HepG2 (cell line): Measurements from ENCODE around the gene SPATA13. TPM values are rescaled to one million over a fixed set of nuclear protein-coding genes. Genes with fewer than 3 reads are reported as not detected.
A peak's percentile ranks its signal among the peaks of the same experiment; 100 is the strongest.

Source experiments
- ARID2 ChIP-seq: sonication (generic); formaldehyde crosslinking; IDR thresholded peaks from 2 replicates; pipeline ENCODE4 v1.8.1; 2022; ENCODE audit warnings: mild to moderate bottlenecking, missing genetic modification reagents, borderline replicate concordance
- ELF3 ChIP-seq: IDR thresholded peaks from 2 replicates; pipeline ENCODE4 v1.6.1; 2016; ENCODE audit warnings: missing genetic modification reagents, missing compliant biosample characterization
- HES4 ChIP-seq: sonication (generic); formaldehyde crosslinking; IDR thresholded peaks from 2 replicates; pipeline ENCODE4 v1.9.0; 2021; ENCODE audit warnings: mild to moderate bottlenecking, missing genetic modification reagents, borderline replicate concordance
- MAFF ChIP-seq: IDR thresholded peaks from 2 replicates; pipeline ENCODE4 v1.6.1; 2011; ENCODE audit warnings: low read depth, low read length, improper control_type of control experiment
- MTA1 ChIP-seq: sonication (generic); formaldehyde crosslinking; IDR thresholded peaks from 2 replicates; pipeline ENCODE4 v1.4.0; 2020; ENCODE audit warnings: missing genetic modification reagents, mild to moderate bottlenecking, borderline replicate concordance
- PAX8 ChIP-seq: sonication (generic); formaldehyde crosslinking; IDR thresholded peaks from 2 replicates; pipeline ENCODE4 v1.8.0; 2022; ENCODE audit warnings: mild to moderate bottlenecking, missing genetic modification reagents, borderline replicate concordance
- SPEN ChIP-seq: sonication (generic); formaldehyde crosslinking; IDR thresholded peaks from 2 replicates; pipeline ENCODE4 v1.5.1; 2020; ENCODE audit warnings: low read depth, mild to moderate bottlenecking, missing genetic modification reagents
- ZNF235 ChIP-seq: sonication (generic); formaldehyde crosslinking; IDR thresholded peaks from 2 replicates; pipeline ENCODE4 v1.8.1; 2023; ENCODE audit warnings: mild to moderate bottlenecking, missing genetic modification reagents, borderline replicate concordance
- ZNF282 ChIP-seq: fragments of 450-650 bp; IDR thresholded peaks from 2 replicates; pipeline ENCODE4 v1.6.1; 2018; ENCODE audit not compliant: partially characterized antibody
- ZNF709 ChIP-seq: sonication (generic); formaldehyde crosslinking; IDR thresholded peaks from 2 replicates; pipeline ENCODE4 v1.5.0; 2020; ENCODE audit warnings: mild to moderate bottlenecking, missing genetic modification reagents
- ZNF720 ChIP-seq: sonication (generic); formaldehyde crosslinking; IDR thresholded peaks from 2 replicates; pipeline ENCODE4 v1.4.0; 2020; ENCODE audit warnings: missing genetic modification reagents
- ZSCAN29 ChIP-seq: sonication (generic); formaldehyde crosslinking; conservative IDR thresholded peaks from 2 replicates; pipeline ENCODE4 v1.4.0; 2020; ENCODE audit warnings: mild to moderate bottlenecking, missing genetic modification reagents
- polyA plus RNA-seq, 8 experiments: library from polyadenylated mRNA; depleted of rRNA in 3 of 8; stranded (reverse) in 7 of 8; unstranded in 1 of 8; fragments of >200 nt; fragmentation: Illumina TruSeq in 4 of 8; extraction: Trizol in 4 of 8; gene quantifications; 2 replicates each; pipeline versions ENCODE4 v1.2.1 to v1.2.3, GENCODE V29; 2011 to 2016; ENCODE audit warnings: low read depth in 4 of 8, missing spikeins in 1 of 8, mixed read lengths in 1 of 8; ENCODE audit not compliant: insufficient read depth in 1 of 8
- total RNA-seq, 5 experiments: library from RNA; depleted of rRNA; stranded (reverse); fragments of >200 nt; fragmentation: Illumina TruSeq; extraction: Trizol; gene quantifications; 2 replicates each; pipeline ENCODE4 v1.2.3, GENCODE V29; 2016; ENCODE audit warnings: low read depth in 1 of 5
- TF ChIP-seq, protein P1 (sequence below): sonication (generic); formaldehyde crosslinking; IDR thresholded peaks from 2 replicates; pipeline ENCODE4 v1.5.0; 2020; ENCODE audit warnings: mild to moderate bottlenecking, missing genetic modification reagents, borderline replicate concordance
- TF ChIP-seq, protein P2 (sequence below): sonication (generic); formaldehyde crosslinking; IDR thresholded peaks from 2 replicates; pipeline ENCODE4 v1.4.0; 2020; ENCODE audit warnings: mild to moderate bottlenecking, low read depth, missing genetic modification reagents
- TF ChIP-seq, protein P3 (sequence below): sonication (generic); formaldehyde crosslinking; IDR thresholded peaks from 2 replicates; pipeline ENCODE4 v1.5.1; 2020; ENCODE audit warnings: mild to moderate bottlenecking, missing genetic modification reagents, moderate library complexity
- TF ChIP-seq, protein P4 (sequence below): sonication (generic); formaldehyde crosslinking; IDR thresholded peaks from 2 replicates; pipeline ENCODE4 v1.4.0; 2020; ENCODE audit warnings: missing genetic modification reagents
- TF ChIP-seq, protein P5 (sequence below): IDR thresholded peaks from 2 replicates; pipeline ENCODE4 v1.6.1; 2016; ENCODE audit warnings: missing genetic modification reagents, missing compliant biosample characterization

Gene SPATA13
- total and polyA plus RNA-seq, 2 of the 13 experiments (the other 11 are each of a cell fraction or from before 2014, with no cell fraction given): 11.3 to 14.2 TPM

DNA sequence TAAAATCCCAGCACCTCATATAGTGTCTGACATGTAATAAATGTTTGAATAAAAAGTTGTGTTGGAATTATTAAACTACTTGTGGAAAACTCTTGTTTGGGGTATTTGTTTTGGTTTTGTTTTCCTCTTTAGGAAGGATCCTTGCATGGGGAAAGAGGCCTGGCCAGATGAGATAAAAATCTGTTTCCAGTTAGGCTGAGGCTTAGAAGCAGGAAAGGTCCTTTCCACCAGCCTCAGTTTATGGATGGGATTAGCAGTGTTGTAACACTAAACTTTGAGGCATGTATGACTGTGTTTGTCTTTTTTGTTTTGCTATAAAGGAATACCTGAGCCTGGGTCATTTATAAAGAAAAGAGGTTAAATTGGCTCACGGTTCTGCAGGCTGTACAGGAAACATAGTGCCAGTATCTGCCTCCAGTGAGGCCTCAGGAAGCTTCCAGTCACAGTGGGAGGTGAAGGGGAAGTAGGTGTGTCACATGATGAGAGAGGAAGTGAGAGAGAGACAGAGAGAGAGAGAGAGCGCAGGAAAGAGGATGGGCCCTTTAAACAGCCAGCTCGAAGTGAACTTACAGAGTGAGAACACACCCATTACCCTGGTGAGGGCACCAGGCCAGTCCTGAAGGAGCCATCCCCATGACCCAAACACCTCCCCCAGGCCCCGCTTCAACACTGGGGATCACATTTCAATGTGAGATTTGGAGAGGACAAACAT, 21.6 kb downstream of the SPATA13 start (continued):
- TF ChIP-seq, protein P1, sequence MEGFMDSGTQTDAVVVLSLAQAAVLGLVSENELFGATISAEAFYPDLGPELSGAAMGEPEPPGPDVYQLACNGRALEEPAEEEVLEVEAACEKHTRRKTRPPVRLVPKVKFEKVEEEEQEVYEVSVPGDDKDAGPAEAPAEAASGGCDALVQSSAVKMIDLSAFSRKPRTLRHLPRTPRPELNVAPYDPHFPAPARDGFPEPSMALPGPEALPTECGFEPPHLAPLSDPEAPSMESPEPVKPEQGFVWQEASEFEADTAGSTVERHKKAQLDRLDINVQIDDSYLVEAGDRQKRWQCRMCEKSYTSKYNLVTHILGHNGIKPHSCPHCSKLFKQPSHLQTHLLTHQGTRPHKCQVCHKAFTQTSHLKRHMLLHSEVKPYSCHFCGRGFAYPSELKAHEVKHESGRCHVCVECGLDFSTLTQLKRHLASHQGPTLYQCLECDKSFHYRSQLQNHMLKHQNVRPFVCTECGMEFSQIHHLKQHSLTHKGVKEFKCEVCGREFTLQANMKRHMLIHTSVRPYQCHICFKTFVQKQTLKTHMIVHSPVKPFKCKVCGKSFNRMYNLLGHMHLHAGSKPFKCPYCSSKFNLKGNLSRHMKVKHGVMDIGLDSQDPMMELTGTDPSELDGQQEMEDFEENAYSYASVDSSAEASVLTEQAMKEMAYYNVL: peak; percentile 84; the same call in 1 of the 2 replicates
- TF ChIP-seq ZNF282: no peak
- no peak for TF ChIP-seq HES4 (CRISPR knock-in tag)
- TF ChIP-seq, protein P2, sequence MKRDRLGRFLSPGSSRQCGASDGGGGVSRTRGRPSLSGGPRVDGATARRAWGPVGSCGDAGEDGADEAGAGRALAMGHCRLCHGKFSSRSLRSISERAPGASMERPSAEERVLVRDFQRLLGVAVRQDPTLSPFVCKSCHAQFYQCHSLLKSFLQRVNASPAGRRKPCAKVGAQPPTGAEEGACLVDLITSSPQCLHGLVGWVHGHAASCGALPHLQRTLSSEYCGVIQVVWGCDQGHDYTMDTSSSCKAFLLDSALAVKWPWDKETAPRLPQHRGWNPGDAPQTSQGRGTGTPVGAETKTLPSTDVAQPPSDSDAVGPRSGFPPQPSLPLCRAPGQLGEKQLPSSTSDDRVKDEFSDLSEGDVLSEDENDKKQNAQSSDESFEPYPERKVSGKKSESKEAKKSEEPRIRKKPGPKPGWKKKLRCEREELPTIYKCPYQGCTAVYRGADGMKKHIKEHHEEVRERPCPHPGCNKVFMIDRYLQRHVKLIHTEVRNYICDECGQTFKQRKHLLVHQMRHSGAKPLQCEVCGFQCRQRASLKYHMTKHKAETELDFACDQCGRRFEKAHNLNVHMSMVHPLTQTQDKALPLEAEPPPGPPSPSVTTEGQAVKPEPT: no peak
- peak; percentile 34; the same call in 1 of the 2 replicates for TF ChIP-seq ELF3 (CRISPR knock-in tag)
- 0 out of 2 replicates have a peak, but pooled peaks have one; percentile 40 for TF ChIP-seq MTA1
- 0 out of 2 replicates have a peak, but pooled peaks have one; percentile 55 for TF ChIP-seq ZSCAN29
- TF ChIP-seq SPEN (CRISPR knock-in tag): no peak
- TF ChIP-seq ZNF720 (CRISPR knock-in tag): no peak
- no peak for TF ChIP-seq ARID2 (CRISPR knock-in tag)
- no peak for TF ChIP-seq ZNF709 (CRISPR knock-in tag)
- TF ChIP-seq PAX8 (CRISPR knock-in tag): no peak
- no peak for TF ChIP-seq ZNF235 (CRISPR knock-in tag)
- TF ChIP-seq MAFF: no peak
- TF ChIP-seq, protein P3, sequence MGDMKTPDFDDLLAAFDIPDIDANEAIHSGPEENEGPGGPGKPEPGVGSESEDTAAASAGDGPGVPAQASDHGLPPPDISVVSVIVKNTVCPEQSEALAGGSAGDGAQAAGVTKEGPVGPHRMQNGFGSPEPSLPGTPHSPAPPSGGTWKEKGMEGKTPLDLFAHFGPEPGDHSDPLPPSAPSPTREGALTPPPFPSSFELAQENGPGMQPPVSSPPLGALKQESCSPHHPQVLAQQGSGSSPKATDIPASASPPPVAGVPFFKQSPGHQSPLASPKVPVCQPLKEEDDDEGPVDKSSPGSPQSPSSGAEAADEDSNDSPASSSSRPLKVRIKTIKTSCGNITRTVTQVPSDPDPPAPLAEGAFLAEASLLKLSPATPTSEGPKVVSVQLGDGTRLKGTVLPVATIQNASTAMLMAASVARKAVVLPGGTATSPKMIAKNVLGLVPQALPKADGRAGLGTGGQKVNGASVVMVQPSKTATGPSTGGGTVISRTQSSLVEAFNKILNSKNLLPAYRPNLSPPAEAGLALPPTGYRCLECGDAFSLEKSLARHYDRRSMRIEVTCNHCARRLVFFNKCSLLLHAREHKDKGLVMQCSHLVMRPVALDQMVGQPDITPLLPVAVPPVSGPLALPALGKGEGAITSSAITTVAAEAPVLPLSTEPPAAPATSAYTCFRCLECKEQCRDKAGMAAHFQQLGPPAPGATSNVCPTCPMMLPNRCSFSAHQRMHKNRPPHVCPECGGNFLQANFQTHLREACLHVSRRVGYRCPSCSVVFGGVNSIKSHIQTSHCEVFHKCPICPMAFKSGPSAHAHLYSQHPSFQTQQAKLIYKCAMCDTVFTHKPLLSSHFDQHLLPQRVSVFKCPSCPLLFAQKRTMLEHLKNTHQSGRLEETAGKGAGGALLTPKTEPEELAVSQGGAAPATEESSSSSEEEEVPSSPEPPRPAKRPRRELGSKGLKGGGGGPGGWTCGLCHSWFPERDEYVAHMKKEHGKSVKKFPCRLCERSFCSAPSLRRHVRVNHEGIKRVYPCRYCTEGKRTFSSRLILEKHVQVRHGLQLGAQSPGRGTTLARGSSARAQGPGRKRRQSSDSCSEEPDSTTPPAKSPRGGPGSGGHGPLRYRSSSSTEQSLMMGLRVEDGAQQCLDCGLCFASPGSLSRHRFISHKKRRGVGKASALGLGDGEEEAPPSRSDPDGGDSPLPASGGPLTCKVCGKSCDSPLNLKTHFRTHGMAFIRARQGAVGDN (CRISPR knock-in tag): no peak; the same call in 1 of the 2 replicates
- TF ChIP-seq, protein P4, sequence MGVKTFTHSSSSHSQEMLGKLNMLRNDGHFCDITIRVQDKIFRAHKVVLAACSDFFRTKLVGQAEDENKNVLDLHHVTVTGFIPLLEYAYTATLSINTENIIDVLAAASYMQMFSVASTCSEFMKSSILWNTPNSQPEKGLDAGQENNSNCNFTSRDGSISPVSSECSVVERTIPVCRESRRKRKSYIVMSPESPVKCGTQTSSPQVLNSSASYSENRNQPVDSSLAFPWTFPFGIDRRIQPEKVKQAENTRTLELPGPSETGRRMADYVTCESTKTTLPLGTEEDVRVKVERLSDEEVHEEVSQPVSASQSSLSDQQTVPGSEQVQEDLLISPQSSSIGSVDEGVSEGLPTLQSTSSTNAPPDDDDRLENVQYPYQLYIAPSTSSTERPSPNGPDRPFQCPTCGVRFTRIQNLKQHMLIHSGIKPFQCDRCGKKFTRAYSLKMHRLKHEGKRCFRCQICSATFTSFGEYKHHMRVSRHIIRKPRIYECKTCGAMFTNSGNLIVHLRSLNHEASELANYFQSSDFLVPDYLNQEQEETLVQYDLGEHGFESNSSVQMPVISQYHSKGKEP (CRISPR knock-in tag): no peak
- TF ChIP-seq, protein P5, sequence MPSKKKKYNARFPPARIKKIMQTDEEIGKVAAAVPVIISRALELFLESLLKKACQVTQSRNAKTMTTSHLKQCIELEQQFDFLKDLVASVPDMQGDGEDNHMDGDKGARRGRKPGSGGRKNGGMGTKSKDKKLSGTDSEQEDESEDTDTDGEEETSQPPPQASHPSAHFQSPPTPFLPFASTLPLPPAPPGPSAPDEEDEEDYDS (CRISPR knock-in tag): 0 out of 2 replicates have a peak, but pooled peaks have one; percentile 39
